NCI-H748 (cell line): Measurements from ENCODE around the gene KIF26B.
"Not testable (repeated sequence)": the region's sequence is repeated elsewhere in the genome, so short reads cannot be mapped to it uniquely, and the experiment has no call there.

Experiments used
- DNase-seq: peaks from one replicate; lab custom pipeline; 2025; ENCODE audit not compliant: unreplicated experiment; lab: John Stamatoyannopoulos, UW

KIF26B gene

DNA sequence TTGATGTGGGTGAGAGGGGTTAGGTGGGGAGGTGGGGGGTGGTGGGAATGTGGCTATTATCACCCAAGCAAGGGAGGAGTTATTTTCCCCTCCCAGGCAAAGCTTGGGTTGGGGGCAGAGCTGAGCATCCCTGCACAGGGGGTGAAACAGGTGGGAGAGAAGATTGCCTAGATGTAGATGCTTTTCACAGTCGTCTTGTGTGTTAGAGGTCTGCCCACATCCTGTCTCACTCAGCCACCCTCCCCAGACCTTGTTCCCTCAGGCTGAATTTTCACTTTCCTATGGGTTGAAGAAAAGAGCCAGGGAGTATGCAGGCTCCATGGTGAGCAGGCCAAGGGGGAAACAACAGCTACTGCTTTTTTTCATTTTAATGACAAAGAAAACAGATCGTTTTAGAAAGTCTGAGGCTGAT lies 223.5 kb downstream of the KIF26B start:
- DNase-seq: no peak

- DNase-seq: no peak
Measured at GRCh38 chr1:245378745-245379144, 224.0 kb downstream of the KIF26B start.

- DNase-seq: no peak
Measured at GRCh38 chr1:245380790-245381535, 226.2 kb downstream of the KIF26B start.

- DNase-seq: no peak
Measured at GRCh38 chr1:245382981-245383380, 228.2 kb downstream of the KIF26B start.

DNA sequence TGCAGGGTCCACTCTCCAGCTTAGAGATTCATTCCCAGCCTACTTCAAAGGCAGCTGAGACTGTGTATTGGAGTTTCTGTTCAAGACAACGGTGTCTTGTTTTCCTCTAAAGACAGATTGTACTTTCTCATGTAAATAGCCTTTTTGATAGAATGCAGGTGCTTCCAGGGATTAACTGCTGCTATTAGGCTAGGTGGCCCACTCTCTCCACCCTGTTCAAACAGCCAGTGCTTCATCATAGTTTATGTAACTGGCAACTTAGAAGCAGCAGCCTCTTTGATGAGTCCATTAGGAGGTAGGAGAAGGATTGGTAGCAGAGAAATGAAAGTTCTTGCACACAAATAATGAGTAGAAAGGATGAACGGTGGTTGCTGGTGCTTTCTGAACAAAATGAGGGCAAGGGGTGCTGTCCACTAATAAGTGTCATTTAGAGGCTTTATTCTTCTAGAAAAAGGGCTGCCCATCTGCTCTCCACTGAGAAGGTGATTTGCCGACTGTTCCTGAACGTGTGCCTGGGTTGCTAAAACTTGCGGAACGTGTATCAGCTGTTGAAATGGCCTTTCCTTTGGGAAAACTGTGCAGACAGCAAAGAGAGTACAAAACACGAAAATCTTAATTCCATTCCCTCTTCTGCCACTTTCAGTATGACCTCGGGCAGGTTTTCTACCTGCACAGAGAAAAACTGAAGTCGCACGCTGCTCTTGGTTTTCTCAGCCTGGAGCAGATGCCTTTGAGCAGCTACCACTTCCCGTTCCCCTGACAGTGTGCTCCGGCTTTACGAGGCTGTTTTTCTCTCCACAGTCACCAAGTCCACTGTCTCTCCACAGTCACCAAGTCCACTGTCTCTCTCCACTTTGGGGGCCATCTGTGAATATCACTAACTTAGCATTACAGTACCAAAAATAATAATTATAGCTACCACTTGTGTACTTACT lies 228.9 kb downstream of the KIF26B start:
- DNase-seq: no peak

- no peak for DNase-seq
Measured at GRCh38 chr1:245386297-245386971, 231.6 kb downstream of the KIF26B start.

GRCh38 chr1:245388687-245389086 lies 233.9 kb downstream of the KIF26B start:
- no peak for DNase-seq

DNA sequence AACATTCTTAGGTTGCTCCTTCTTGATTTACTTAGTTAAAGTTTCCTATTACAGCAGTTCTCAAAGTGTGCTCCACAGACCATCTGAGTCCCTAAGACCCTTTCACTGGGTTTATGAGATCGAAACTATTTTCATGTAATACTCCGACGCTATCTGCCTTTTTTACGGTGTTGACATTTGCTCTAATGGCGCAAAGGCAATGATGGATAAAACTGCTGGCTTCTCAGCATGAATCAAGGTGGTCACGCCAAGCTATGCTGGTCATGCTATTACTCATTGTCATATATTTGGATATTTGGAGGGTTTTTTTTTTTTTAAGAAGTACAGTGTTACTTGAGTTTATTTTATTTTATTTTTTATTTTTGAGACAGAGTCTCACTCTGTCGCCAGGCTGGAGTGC lies 235.1 kb downstream of the KIF26B start:
- DNase-seq: no peak

DNA sequence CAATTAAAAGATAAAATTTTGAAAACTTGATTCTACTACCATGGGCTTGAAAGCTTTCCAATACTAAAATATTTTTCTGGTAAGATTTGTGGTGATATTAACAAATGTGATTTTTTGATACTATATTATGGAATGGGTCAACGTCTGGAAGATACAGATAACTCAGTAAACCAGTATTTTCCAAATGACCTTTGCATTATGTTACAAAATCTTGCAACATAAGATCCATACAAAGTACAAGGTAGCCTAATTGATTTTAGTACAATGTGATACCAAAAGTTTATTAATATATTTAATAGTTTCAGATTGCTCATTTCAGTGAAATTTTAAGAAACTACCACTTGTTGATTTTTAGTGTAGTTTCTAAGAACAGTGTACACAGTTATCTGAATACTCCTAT lies 236.2 kb downstream of the KIF26B start:
- no peak for DNase-seq

GRCh38 chr1:245393694-245394093 lies 238.9 kb downstream of the KIF26B start:
- no peak for DNase-seq

GRCh38 chr1:245395680-245396079 lies 240.9 kb downstream of the KIF26B start:
- no peak for DNase-seq

DNA sequence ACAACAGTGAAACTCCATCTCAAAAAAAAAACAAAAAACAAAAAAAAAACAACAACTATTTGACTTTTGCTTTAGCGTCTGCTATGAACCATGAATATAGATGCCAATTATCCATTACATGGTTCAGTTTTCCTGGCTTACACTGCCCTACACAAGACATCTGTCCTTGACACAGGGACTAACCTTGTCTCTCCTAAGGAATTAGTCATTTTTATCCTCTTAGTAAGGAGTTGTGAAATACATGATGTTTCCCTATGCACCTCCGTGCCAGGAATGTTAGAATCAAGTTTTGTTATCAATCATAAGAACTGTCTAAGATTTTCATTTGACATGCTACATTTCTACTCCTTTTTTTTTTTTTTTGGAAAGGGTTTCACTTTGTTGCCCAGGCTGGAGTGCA lies 241.8 kb downstream of the KIF26B start:
- no peak for DNase-seq

DNA sequence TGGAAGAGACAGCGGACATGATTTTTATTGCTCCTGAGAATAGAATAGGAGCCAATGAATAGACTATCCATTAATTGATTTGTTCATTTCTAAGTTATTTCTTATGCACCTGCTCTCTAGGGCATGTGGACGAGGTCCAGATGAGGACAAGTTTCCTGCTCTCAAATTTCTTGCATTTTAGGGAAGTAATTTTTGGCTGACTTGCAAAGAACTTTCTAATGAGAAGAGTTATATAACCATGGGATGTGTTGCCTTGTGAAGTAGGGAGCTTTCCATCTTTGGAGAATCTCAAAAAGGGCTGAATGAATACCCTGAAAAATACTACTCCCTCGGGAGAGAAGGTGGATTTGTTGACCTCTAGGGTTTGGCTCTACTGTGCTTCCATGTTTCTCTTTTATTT lies 243.0 kb downstream of the KIF26B start:
- no peak for DNase-seq

GRCh38 chr1:245398180-245398579 lies 243.4 kb downstream of the KIF26B start:
- no peak for DNase-seq

- no peak for DNase-seq
Measured at GRCh38 chr1:245401881-245402587, 247.2 kb downstream of the KIF26B start.

- not testable (repeated sequence) for DNase-seq
Measured at GRCh38 chr1:245402998-245403397, 248.2 kb downstream of the KIF26B start.

- peak; percentile 73 for DNase-seq
Measured at GRCh38 chr1:245404527-245404926, 249.7 kb downstream of the KIF26B start.

GRCh38 chr1:245404952-245405351 lies 250.2 kb downstream of the KIF26B start:
- no peak for DNase-seq

- no peak for DNase-seq
Measured at GRCh38 chr1:245406426-245406825, 251.6 kb downstream of the KIF26B start.

- no peak for DNase-seq
Measured at GRCh38 chr1:245407983-245408382, 253.2 kb downstream of the KIF26B start.
